ENCODE measurements around the gene EEA1.

EEA1 gene

DNA sequence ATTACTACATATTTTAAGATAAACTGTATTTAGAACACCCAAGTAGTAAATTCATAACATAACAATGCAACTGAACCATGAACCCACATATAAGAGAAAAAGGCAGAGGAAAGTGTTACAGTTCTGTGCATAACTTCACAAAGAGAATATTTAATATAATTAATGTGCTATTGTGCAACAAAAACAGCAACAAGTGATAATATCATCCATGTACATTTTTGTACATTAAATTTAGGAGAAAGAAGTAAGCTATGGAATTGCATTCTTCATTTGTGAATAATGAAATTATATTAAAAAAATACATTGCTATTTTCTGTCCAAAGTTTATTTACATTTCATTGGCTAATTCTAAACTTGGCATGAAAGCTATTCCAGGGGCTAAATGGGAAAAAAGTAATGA, 153.7 kb downstream of the EEA1 start:
- TF ChIP-seq POLR2AphosphoS5 (IDR thresholded peaks at IDR 0.05; ENCODE audit: low read depth, low read length) (no peak), TAF1 (IDR thresholded peaks at IDR 0.05; ENCODE audit: borderline replicate concordance, insufficient read depth, low read length) (no peak), SIN3A (IDR thresholded peaks at IDR 0.05; ENCODE audit: borderline replicate concordance, insufficient read depth, low read length) (no peak), FOXP2 (optimal IDR thresholded peaks at IDR 0.05; ENCODE audit: borderline replicate concordance, extremely low read depth, extremely low read length, insufficient read depth) (no peak)

DNA sequence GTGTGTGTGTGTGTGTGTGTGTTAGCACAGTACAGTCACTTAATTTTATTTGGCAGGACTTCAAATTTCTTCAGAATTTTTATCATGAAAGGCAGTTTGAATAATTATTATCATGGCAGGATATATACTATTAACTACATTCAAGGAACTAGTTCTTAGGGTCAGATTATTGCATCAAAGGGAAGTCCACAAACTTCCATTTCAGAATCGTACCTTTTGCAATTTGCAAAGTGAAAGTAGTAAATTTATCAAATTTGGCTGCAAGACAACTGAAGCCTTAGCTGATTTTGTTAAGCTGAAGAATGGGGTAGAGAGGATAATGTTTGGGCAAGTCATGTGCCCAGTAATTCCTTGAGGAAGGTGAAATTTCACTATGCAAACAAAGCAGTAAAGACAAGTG, 158.1 kb downstream of the EEA1 start:
- no peak for TF ChIP-seq TAF1 (IDR thresholded peaks at IDR 0.05; ENCODE audit: borderline replicate concordance, insufficient read depth, low read length)
- TF ChIP-seq, protein P1, sequence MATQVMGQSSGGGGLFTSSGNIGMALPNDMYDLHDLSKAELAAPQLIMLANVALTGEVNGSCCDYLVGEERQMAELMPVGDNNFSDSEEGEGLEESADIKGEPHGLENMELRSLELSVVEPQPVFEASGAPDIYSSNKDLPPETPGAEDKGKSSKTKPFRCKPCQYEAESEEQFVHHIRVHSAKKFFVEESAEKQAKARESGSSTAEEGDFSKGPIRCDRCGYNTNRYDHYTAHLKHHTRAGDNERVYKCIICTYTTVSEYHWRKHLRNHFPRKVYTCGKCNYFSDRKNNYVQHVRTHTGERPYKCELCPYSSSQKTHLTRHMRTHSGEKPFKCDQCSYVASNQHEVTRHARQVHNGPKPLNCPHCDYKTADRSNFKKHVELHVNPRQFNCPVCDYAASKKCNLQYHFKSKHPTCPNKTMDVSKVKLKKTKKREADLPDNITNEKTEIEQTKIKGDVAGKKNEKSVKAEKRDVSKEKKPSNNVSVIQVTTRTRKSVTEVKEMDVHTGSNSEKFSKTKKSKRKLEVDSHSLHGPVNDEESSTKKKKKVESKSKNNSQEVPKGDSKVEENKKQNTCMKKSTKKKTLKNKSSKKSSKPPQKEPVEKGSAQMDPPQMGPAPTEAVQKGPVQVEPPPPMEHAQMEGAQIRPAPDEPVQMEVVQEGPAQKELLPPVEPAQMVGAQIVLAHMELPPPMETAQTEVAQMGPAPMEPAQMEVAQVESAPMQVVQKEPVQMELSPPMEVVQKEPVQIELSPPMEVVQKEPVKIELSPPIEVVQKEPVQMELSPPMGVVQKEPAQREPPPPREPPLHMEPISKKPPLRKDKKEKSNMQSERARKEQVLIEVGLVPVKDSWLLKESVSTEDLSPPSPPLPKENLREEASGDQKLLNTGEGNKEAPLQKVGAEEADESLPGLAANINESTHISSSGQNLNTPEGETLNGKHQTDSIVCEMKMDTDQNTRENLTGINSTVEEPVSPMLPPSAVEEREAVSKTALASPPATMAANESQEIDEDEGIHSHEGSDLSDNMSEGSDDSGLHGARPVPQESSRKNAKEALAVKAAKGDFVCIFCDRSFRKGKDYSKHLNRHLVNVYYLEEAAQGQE (IDR thresholded peaks at IDR 0.05; ENCODE audit: insufficient read depth in 1 of 2, low read depth in 2 of 2, low read length in 2 of 2): no peak
- no peak for TF ChIP-seq SIN3A (IDR thresholded peaks at IDR 0.05; ENCODE audit: borderline replicate concordance, insufficient read depth, low read length)
- no peak for TF ChIP-seq FOXP2 (optimal IDR thresholded peaks at IDR 0.05; ENCODE audit: borderline replicate concordance, extremely low read depth, extremely low read length, insufficient read depth)
- no peak for TF ChIP-seq POLR2AphosphoS5 (IDR thresholded peaks at IDR 0.05; ENCODE audit: low read depth, low read length)

GRCh38 chr12:92769124-92769901, 159.8 kb downstream of the EEA1 start:
- TF ChIP-seq, protein P1 (IDR thresholded peaks at IDR 0.05; ENCODE audit: insufficient read depth in 1 of 2, low read depth in 2 of 2, low read length in 2 of 2): no peak
- TF ChIP-seq POLR2AphosphoS5 (IDR thresholded peaks at IDR 0.05; ENCODE audit: low read depth, low read length): no peak
- no peak for TF ChIP-seq FOXP2 (optimal IDR thresholded peaks at IDR 0.05; ENCODE audit: borderline replicate concordance, extremely low read depth, extremely low read length, insufficient read depth)
- TF ChIP-seq SIN3A (IDR thresholded peaks at IDR 0.05; ENCODE audit: borderline replicate concordance, insufficient read depth, low read length): no peak
- TF ChIP-seq TAF1 (IDR thresholded peaks at IDR 0.05; ENCODE audit: borderline replicate concordance, insufficient read depth, low read length): no peak

- no peak for TF ChIP-seq FOXP2 (optimal IDR thresholded peaks at IDR 0.05; ENCODE audit: borderline replicate concordance, extremely low read depth, extremely low read length, insufficient read depth)
- TF ChIP-seq, protein P1 (IDR thresholded peaks at IDR 0.05; ENCODE audit: insufficient read depth in 1 of 2, low read depth in 2 of 2, low read length in 2 of 2): no peak
- no peak for TF ChIP-seq TAF1 (IDR thresholded peaks at IDR 0.05; ENCODE audit: borderline replicate concordance, insufficient read depth, low read length)
- no peak for TF ChIP-seq POLR2AphosphoS5 (IDR thresholded peaks at IDR 0.05; ENCODE audit: low read depth, low read length)
- no peak for TF ChIP-seq SIN3A (IDR thresholded peaks at IDR 0.05; ENCODE audit: borderline replicate concordance, insufficient read depth, low read length)
Observed at GRCh38 chr12:92765871-92766270, 163.2 kb downstream of the EEA1 start.

GRCh38 chr12:92764831-92765230, 164.3 kb downstream of the EEA1 start:
- TF ChIP-seq TAF1 (IDR thresholded peaks at IDR 0.05; ENCODE audit: borderline replicate concordance, insufficient read depth, low read length): no peak
- no peak for TF ChIP-seq FOXP2 (optimal IDR thresholded peaks at IDR 0.05; ENCODE audit: borderline replicate concordance, extremely low read depth, extremely low read length, insufficient read depth)
- TF ChIP-seq, protein P1 (IDR thresholded peaks at IDR 0.05; ENCODE audit: insufficient read depth in 1 of 2, low read depth in 2 of 2, low read length in 2 of 2): no peak
- TF ChIP-seq SIN3A (IDR thresholded peaks at IDR 0.05; ENCODE audit: borderline replicate concordance, insufficient read depth, low read length): no peak
- TF ChIP-seq POLR2AphosphoS5 (IDR thresholded peaks at IDR 0.05; ENCODE audit: low read depth, low read length): no peak
